Mesodermal cell (in vitro differentiated cells): ENCODE data around the gene STK32B.

Experiments
- H3K27ac ChIP-seq: 2 replicates; pipeline ENCODE4 v1.7.0; 2013; ENCODE audit warnings: mild to moderate bottlenecking, low read depth, low read length, moderate library complexity; ENCODE audit not compliant: severe bottlenecking
- H3K36me3 ChIP-seq: 2 replicates; pipeline ENCODE4 v1.7.1; 2013; ENCODE audit warnings: mild to moderate bottlenecking, low read length, moderate library complexity; ENCODE audit not compliant: control insufficient read depth, insufficient read depth
- H3K4me1 ChIP-seq: one replicate; pipeline ENCODE4 v1.7.1; 2013; ENCODE audit warnings: mild to moderate bottlenecking, low read length; ENCODE audit not compliant: insufficient read depth, control insufficient read depth, poor library complexity, severe bottlenecking
- H3K4me3 ChIP-seq: 2 replicates; pipeline ENCODE4 v1.7.0; 2013; ENCODE audit warnings: low read length, control low read depth, mild to moderate bottlenecking; ENCODE audit not compliant: insufficient read depth, poor library complexity, severe bottlenecking; ENCODE audit errors: extremely low read depth
- H3K9me3 ChIP-seq: 2 replicates; pipeline ENCODE4 v1.7.1; 2013; ENCODE audit warnings: mild to moderate bottlenecking, low read length, moderate library complexity; ENCODE audit not compliant: control insufficient read depth
- WGBS, 2 experiments: methylation state at CpG; one replicate each; pipeline ENCODE4 v1.1.5; 2013; ENCODE audit warnings: missing lambda C conversion rate in 2 of 2; ENCODE audit not compliant: insufficient coverage in 2 of 2; 5-methylcytosine and 5-hydroxymethylcytosine counted together

STK32B gene

GRCh38 chr4:5504486-5504885, 453.2 kb downstream of the STK32B start:
- H3K9me3 ChIP-seq: no peaks in the 10 kb centered on the region
- H3K4me1 ChIP-seq: no peaks in the 10 kb centered on the region
- no peak overlapping the region for H3K4me3 ChIP-seq
- H3K36me3 ChIP-seq: no peaks in the 10 kb centered on the region
- H3K27ac ChIP-seq: no peak overlapping the region

- H3K4me3 ChIP-seq: no peak overlapping the region
- WGBS, 2 experiments: 67% methylated on average over 1 of the region's 2 CpGs; no CpG with 5 or more reads in 1 of the 2 experiments
- no peak overlapping the region for H3K27ac ChIP-seq
- no peaks in the 10 kb centered on the region for H3K4me1 ChIP-seq
- H3K36me3 ChIP-seq: no peaks in the 10 kb centered on the region
- H3K9me3 ChIP-seq: no peaks in the 10 kb centered on the region
Measured at GRCh38 chr4:5510504-5510903, 459.2 kb downstream of the STK32B start.

- no peak overlapping the region for H3K27ac ChIP-seq
- no peaks in the 10 kb centered on the region for H3K9me3 ChIP-seq
- no peak overlapping the region for H3K4me3 ChIP-seq
- no peaks in the 10 kb centered on the region for H3K4me1 ChIP-seq
- H3K36me3 ChIP-seq: no peaks in the 10 kb centered on the region
Measured at GRCh38 chr4:5511791-5512190, 460.5 kb downstream of the STK32B start.

GRCh38 chr4:5515646-5516045, 464.4 kb downstream of the STK32B start:
- Histone ChIP-seq H3K27ac (no peak overlapping the region), H3K36me3 (no peaks in the 10 kb centered on the region), H3K4me3 (no peak overlapping the region), H3K4me1 (peaks cover 4% of the 10 kb centered on the region), H3K9me3 (no peaks in the 10 kb centered on the region)

GRCh38 chr4:5517372-5517771, 466.1 kb downstream of the STK32B start:
- H3K9me3 ChIP-seq: no peaks in the 10 kb centered on the region
- H3K4me1 ChIP-seq: peaks cover 4% of the 10 kb centered on the region
- no peak overlapping the region for H3K27ac ChIP-seq
- no peak overlapping the region for H3K4me3 ChIP-seq
- H3K36me3 ChIP-seq: no peaks in the 10 kb centered on the region
- 96 to 100% methylated on average over 3 of the region's 4 CpGs for WGBS, 2 experiments

GRCh38 chr4:5524446-5525299, 473.4 kb downstream of the STK32B start:
- 84 to 91% methylated on average over 4 to 5 of the region's 5 CpGs for WGBS, 2 experiments
- Histone ChIP-seq H3K27ac (no peak overlapping the region), H3K4me3 (no peak overlapping the region)

GRCh38 chr4:5526080-5526846, 475.0 kb downstream of the STK32B start:
- Histone ChIP-seq H3K4me3 (no peak overlapping the region), H3K27ac (no peak overlapping the region), H3K4me1 (no peaks in the 10 kb centered on the region), H3K9me3 (no peaks in the 10 kb centered on the region), H3K36me3 (no peaks in the 10 kb centered on the region)
- 86% methylated on average over 1 of the region's 3 CpGs for WGBS, 2 experiments

More at GRCh38 chr4:5524446-5525299, 473.4 kb downstream of the STK32B start:
- Histone ChIP-seq H3K4me1 (no peaks in the 10 kb centered on the region), H3K9me3 (no peaks in the 10 kb centered on the region), H3K36me3 (no peaks in the 10 kb centered on the region)

- WGBS, 2 experiments: 0 to 80% methylated on average over 1 of the region's 3 CpGs
- Histone ChIP-seq H3K4me3 (no peak overlapping the region), H3K27ac (no peak overlapping the region), H3K4me1 (no peaks in the 10 kb centered on the region), H3K9me3 (no peaks in the 10 kb centered on the region), H3K36me3 (no peaks in the 10 kb centered on the region)
Measured at GRCh38 chr4:5527211-5527610, 475.9 kb downstream of the STK32B start.

- no peaks in the 10 kb centered on the region for H3K4me1 ChIP-seq
- no peak overlapping the region for H3K27ac ChIP-seq
- no peak overlapping the region for H3K4me3 ChIP-seq
- H3K36me3 ChIP-seq: no peaks in the 10 kb centered on the region
- H3K9me3 ChIP-seq: no peaks in the 10 kb centered on the region
- 92 to 98% methylated on average over 4 of the region's 4 CpGs for WGBS, 2 experiments
Measured at GRCh38 chr4:5528031-5528436, 476.8 kb downstream of the STK32B start.

- WGBS, 2 experiments: 89 to 94% methylated on average over 1 to 2 of the region's 2 CpGs
- H3K4me3 ChIP-seq: no peak overlapping the region
- no peak overlapping the region for H3K27ac ChIP-seq
- no peaks in the 10 kb centered on the region for H3K4me1 ChIP-seq
- no peaks in the 10 kb centered on the region for H3K36me3 ChIP-seq
- no peaks in the 10 kb centered on the region for H3K9me3 ChIP-seq
Measured at GRCh38 chr4:5532100-5532499, 480.8 kb downstream of the STK32B start.

GRCh38 chr4:5539584-5539983, 488.3 kb downstream of the STK32B start:
- WGBS, 2 experiments: 89% methylated on average over 1 of the region's 2 CpGs; no CpG with 5 or more reads in 1 of the 2 experiments

More at GRCh38 chr4:5539584-5539983, 488.3 kb downstream of the STK32B start:
- Histone ChIP-seq H3K4me3 (no peak overlapping the region), H3K4me1 (no peaks in the 10 kb centered on the region), H3K9me3 (no peaks in the 10 kb centered on the region), H3K27ac (no peak overlapping the region), H3K36me3 (no peaks in the 10 kb centered on the region)
